GM19238 (cell line): ENCODE results near the gene HSDL1.
"Not testable (repeated sequence)": the region's sequence is repeated elsewhere in the genome, so short reads cannot be mapped to it uniquely, and the experiment has no call there.

ENCODE experiments used
- DNase-seq: peaks from one replicate; pipeline ENCODE4 v3.0.0; 2011; ENCODE audit warnings: low spot score; ENCODE audit not compliant: insufficient read length

Gene HSDL1

DNA sequence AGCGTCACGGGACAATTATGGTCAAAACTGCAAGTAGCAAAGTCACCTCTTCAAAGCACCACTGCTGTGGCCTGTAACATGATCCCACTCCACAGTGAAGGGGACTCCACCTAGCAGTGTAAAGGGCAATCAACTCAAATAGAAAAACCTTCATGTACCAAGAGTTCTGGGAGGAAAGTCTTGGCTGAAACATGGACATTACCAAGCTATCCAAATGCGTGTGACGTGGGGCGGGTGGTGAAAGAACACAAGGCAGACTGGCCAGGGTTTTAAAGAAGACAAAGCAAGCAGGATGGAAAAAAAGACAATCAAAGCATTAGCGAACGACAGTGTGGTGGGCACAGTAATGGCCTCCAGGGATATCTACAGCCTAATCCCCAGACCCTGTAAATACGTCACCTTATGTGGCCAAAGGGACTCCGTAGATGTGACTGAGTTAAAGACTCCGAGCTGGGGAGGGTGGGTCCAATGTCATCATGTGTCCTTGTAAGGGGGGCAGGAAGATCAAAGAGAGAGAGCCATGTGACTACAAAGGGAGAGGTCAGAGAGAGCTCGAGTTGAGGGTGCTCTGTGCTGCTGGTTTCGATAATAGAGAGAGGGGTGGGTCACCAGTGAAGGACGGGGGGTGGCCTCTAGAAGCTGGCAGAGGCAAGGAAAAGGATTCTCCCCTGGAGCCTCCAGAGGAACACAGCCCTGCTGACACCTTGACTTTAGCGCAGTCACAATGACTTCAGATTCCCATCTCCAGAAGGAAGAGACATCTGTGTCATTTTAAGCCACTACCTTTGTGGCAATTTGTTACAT lies 6.0 kb downstream of the HSDL1 start:
- DNase-seq = peak; percentile 34

DNA sequence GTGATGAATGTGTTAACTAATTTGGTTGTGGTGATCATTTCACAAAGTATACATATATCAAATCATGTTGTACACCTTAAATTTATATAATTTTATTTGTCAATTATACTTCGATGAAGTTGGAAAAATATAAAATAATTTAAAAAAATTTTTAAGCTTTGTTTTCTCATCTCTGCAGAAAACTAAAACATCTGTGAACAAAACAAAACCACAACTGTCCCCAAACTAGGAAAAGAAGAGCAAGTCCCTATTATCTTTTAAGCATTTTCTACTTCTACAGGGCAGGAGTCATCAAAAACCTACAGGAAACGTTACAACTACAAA lies 6.5 kb downstream of the HSDL1 start:
- no peak for DNase-seq

DNA sequence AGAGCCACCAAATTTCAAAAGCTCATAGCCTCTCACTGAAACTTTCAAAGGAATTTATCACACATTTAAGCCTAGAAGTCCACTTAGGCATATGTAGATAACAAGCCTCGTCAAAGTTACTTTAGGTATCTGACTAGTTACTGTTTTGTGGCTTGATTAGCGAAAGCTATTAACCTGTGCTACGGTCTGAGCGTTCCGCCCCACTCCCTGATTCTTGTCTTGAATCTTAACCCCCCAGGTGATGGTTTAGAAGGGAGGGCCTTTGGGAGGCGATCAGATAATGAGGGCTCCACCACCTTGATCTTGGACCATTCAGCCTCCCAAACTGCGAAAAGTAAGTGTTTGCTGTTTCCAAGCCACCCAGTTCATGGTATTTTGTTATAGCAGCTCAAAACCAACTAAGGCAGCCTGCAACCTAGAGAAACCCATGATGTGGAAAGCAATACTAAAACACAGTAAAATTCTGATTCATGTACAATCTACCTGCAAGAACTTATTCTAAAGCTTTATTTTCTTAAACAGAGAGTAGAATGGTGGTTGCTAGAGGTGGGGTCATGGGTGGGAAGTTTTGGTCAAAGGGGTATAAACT lies 7.1 kb downstream of the HSDL1 start:
- no peak for DNase-seq

DNA sequence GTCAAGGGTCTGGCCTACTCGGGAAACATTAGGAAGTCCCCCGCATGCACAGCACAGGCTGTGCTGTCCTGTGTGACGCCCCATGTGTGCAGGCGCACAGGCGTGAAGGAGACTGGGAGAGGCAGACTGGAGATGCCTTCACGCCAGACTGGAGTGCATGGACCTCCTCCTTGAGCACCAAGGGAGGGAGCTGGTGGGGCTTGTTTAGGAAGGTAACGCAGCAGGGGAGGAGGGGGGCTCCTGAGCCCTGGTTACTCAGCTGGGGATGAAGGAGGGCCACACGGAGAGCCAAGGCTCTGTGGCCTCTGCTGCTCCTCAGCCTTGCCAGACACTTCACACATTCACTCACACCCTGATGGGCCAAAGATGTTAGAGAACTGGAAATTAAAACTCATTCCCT lies 7.7 kb downstream of the HSDL1 start:
- DNase-seq = no peak

DNA sequence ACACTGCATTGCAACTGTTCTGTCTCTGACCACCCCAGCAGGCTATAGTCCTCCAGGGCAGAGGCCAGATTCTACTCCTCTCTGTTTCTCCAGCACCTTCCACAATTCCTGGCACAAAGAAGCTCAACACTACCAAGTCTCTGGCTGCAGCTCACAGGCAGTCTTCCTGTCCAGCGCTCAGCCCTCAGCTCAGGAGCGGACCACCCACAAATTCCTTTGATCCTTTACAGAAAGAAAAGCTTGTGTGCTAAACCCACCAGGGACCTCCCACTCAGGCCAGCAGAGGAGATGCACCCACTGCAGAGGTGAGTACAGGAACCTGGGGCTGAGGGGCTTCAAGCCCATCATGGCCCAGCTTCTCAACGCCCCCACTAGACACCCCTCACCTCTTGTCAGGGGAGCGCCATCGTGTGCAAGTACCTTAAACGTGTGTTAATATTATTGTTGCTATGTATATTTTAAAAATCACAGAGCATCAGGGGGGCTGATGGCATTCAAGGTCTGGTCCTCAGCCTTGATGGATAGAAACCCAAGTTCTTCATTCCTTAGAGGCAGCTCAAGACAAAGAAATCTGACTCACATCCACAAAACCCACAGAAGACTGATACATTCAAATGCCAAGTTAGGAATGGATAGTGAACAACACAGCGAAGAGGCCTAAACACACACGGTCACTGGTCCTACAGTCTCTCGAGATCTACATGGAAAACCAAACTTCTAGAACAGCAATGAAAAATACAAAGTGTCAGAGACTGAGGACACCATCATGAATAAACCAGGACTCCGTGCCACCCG lies 8.4 kb downstream of the HSDL1 start:
- DNase-seq = no peak

DNA sequence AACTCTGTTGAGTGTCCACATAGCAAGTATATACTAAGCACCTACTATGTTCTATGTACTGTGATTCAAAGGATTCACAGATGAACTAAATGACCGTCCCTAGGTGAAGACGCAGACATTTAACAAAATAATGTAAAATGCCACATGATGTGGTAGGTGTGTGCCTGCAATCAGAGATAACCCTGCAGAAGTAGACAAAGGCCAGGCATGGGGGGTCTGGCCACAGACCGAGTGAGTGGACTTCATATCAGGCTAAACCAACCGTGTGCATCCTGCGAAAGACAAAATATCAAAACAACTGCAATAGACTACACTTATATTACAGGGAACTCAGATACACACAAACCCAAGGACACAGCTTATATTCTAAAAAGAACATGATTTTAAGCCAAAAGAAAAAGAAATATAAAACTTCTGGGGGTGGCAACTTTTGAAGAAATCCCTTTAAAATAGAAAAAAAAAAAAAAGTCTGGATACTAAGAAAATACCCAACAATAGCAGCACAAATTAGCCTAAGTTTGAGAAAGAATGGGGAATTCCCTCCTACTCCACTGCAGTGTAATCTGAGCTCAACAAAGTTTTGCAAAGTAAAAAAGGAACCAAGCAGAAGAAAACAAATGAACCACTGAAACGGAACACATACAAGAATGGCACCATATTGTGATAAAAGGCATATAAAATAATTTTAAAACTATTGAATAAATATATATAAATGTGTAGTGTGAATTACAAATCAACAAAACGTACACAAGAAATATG lies 12.3 kb downstream of the HSDL1 start:
- DNase-seq = no peak

DNA sequence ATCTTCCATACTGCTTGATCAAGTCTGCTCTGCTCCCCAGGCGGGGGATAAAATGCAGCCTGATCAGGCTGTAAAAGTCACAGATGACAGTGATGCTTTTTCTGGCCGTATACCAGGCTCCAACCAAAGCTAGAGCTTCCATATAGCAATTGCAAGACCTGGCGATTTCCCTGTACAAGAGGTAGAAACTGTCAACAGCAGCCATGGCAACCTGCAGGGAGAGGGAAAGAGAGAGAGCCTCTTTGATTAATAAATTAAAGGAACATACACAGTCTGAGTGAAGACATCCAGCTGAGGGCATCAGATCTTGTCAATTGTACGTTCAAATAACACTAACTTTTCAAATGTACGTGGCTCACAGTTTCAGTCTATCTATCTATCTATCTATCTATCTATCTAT lies 13.9 kb downstream of the HSDL1 start:
- DNase-seq = no peak

DNA sequence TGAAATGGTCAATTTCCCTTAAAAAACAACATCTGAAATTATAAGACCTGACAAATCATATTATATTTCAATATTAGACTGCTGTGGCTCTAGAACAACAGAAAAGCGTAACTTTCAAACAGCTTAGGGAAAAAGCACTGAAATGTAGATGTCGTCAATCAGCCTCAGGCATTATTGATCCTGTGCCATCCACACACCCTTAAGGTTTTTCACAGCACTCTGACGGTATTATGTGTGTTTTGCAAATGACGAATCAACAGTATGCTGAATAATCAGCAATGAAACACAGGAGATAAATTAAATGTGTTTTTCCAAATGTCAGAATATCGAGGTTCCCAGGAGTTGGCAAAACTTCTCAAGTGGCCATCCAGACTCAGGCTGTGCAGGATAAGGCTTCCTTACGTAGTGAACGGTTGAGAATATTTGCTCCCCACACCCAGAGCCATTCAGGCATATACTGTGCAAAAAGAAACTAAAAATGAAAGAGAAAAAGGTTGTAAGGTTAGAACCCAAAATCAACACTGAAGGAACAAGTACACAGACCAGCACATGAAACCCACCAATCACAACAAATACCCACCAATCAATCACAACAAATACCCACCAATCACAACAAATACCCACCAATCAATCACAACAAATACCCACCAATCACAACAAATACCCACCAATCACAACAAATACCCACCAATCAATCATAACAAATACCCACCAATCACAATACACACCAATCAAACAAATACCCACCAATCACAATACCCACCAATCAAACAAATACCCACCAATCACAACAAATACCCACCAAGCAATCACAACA lies 20.5 kb downstream of the HSDL1 start:
- DNase-seq = no peak

DNA sequence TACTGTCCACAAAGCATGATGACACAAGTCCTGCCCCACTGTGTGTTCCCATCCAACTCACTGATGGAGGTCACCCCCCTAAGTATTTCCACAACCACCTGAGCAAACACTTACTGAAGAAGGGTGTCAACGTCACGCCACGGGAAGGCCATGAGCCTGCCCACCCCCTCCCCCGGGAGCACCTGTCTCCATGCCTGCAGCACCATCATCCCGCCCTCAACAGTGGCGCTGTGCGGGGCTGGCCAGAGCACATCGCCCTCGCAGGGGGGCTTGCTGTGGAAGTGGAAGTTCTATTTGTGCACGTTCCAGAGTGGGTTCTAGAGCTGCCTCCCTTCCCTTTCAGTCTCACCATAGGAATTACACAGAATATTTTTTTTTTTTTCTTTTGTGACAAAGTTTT lies 24.0 kb downstream of the HSDL1 start:
- no peak for DNase-seq

DNA sequence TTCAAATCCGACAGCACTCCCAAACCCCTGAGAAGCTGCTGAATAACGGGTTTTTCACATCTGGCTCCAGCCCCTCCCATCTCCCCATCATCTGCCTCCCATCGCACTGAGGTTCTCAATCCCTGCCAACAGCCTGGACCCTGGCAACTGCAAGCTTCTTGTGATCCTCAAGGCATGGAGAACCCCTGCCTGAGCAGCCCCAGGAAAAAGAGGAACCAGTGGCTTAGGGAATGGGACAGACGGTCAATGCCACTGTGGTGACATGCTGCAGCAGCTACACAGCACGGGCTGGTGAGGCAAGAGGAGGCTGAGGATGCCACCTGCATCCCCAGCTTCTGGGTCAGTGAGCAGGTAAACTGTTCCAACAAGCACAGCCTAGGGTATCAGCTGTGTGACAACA lies 25.0 kb downstream of the HSDL1 start:
- no peak for DNase-seq

DNA sequence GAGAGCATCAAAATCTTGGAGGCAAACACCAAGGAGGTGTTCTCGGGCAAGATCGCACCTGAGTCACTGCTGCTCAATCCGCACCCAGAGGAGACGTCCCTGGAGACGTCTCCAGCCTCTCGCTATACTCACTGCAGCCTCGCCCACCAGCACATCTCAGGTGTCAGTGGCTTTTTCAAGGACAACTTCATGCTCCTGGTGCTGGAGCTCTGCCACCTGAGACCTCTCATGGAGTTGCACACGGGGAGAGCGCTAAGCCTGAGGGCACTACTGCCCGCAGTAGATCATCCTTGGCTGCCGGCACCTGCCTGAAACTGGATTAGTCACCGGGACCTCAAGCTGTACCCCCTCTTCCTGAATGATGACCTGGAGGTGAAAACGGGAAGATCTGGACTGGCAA lies 25.6 kb downstream of the HSDL1 start:
- no peak for DNase-seq

DNA sequence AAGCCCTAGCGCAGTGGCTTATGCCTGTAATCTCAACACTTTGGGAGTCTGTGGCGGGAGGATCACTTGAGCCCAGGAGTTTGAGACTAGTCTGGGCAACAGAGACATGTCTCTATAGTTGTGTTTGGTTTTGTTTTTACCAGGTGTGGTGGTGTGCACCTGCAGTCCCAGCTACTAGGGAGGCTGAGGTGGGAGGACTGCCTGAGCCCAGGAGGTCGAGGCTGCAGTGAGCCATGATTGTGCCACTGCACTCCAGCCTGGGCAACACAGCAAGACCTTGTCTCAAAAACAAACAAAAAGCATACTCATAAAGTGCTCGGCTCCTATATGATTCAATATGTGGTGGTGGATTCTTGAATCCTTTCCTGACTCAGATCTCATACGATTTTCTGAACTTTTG lies 26.7 kb downstream of the HSDL1 start:
- DNase-seq = not testable (repeated sequence)

DNA sequence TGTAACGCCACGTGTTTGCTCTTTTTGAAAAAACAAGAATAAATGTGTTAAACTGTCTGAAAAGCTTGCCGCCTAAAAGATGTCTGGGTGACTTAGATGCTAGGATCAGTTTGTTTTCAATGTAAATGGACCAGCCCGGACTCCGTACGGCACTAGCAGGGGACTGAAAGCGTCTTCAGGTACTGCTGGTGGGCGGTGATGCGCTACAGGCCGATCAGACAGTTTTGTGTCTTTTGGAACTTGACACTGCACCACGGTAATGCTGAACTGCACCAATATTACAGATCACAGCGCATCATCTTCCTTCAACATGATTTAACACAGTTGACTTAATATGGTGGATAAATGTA lies 27.5 kb downstream of the HSDL1 start:
- no peak for DNase-seq

DNA sequence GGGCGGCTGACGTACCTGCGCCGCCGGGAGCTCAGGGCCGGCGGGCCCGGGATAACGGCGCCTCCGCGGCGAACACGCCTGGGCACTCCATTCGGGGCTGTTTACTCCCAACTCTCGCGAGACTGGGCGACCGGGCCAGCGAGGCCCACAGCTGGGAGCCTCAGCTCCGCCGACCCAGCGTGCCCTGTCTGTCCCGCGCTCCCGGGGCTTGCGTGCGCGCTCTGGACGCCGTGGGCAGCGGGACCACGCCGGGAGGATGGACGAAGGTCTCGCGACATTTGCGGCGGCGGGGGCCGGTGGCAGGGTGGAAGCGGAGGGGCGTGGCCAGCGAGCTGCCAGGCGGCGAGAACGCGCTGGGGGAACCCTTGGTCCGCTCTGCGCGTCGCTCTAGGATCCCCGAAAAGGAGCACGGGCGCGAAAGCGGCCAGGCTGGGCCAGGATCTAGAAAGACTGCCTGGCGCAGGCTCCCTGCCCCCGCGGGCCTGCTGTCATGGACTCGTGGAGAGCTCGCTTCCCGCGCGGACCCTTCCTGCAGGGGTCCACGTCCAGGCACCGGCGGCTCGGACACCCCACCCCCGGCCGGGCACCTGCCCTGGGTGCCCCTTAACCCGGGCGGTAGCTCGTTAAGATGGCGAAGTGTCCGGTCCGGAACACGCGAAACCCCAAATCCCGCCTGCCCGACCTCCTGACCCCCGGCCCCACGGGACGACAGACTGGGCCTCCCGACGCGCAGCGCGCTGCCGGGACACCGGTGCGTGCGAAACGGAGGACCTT lies 28.1 kb downstream of the HSDL1 start, which contains the start of gene MBTPS1:
TSS of gene MBTPS1 (minus strand) at position 223 of the 774 bp plus-strand sequence. CDS start 15,159 bp downstream, outside the sequence.
- peak; percentile 94 for DNase-seq

DNA sequence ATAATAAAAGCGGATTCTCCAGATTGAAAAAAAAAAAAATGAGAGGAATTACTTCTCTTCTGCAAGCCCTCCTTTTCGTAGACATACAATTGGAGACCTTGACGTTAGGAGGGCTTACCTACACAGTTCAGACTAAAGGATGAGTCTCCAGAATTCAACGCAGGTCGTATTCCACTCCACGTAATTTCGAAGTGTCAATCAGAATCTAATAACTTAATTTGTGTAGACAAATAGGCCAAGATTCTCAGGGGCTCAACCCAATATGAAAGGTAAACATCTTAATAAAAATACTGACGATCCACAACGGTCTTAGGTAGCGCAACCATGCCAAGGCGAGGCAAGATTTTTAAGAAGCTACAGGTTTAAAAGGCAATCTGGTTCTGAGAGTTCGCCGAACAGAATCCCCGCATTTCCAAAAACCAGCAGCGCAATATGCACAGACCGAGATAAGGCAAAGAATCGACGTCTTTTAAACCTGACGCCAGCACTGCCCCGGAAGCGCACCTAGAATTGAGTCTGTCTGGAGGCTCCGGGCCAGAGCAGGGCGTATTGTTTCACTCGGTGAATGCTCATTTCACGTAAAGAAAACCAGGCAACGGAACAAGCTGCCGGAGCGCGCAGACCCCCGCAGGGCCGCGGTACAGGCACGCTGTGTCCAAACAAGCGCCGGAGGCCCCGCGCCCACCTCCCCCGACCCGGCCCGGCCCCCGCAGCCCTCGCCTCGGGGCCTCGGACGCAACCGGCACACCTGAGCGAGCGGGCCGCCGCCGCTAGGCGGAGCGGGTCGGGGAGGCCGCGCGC lies 28.9 kb downstream of the HSDL1 start:
- DNase-seq = peak; percentile 28

DNA sequence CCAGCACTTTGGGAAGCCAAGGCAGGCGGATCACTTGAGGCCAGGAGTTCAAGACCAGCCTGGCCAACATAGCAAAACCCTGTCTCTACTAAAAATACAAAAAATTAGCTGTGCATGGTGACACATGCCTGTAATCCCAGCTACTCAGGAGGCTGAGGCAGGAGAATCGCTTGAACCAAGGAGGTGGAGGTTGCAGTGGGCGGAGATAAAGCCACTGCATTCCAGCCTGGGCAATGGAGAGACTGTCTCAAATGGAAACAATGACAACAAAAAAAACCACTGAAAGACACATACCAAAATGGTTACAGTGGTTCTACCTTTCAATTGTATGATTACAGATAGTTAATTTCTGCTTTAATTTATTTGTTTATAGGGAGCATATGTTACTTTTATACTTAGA lies 33.0 kb downstream of the HSDL1 start:
- DNase-seq = not testable (repeated sequence)

DNA sequence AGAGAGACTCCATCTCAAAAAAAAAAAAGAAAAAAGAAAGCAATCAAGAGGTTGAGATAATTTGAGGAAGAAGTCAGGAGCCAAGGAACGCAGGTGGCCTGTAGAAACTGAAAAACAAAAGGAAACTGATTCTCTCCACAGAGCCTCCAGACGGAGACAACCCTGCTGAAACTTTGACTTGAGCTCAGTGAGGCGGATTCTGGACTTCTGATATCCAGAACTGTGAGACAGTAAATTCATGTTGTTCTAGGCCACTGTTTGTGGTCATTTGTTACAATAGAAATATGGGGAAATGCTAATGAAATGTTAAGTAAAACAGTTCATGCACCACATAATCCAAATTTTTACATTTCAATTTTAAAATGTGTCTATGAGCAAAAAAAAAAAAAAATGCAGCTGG lies 33.5 kb downstream of the HSDL1 start:
- DNase-seq = no peak

DNA sequence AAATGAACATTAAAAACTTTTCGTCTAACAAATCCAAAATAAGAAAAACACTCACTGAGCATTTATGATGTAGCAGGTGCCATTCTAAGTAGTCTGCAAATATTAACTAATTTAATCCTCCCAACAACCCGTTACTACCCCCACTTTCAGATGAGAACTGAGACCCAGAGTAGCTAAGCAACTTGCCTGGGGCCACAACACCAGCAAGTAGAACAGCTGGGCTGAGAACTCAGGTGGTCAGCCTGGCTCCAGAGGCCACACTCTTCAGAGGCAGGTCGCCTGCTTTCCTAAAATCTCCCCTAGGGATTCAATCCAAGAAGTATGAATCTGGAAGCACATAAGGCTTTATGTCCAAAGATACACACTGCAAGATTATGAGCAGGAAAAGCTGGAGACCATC lies 34.5 kb downstream of the HSDL1 start:
- DNase-seq = no peak

DNA sequence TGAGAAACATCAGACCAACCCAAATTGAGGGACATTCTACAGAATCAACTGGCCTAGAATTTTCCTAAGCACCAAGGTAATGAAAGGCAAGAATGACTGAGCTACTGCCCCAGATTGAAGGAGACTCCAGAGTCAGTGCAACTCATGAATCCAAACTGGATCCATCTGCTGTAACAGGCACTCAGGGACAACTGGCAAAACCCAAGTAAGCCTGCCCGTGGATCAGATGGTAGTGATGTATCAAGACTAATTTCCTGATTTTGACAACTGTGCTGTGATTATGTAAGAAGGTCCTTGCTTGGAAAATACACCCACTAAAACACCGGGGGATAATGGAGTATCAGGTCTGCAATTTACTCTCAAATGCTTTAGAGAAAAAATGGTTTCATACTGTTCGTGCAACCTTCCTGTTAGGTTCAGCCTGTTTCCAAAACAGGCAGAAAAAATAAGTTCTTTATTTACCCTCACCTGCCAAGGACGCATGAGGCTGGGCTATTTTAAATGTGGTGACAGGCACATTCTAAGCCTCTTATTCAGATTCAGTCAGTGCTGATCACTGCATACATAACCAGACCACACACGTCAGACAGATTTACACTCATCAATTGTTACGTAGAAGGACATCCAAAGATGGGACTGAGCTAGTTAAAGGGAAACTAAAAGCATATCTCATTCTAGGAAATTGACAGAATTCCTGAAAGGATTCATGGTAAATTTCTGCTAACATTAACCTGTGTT lies 35.2 kb downstream of the HSDL1 start:
- DNase-seq = no peak
